HL-60 (cell line): ENCODE results near the gene IMP4.

ENCODE experiments used
- GABPA ChIP-seq: IDR thresholded peaks from 2 replicates; pipeline ENCODE4 v1.6.1; 2012; ENCODE audit warnings: low read depth
- TF ChIP-seq, protein P1 (sequence below): IDR thresholded peaks from one replicate; pipeline ENCODE4 v1.5.1; 2011; ENCODE audit warnings: low read length, control low read depth, inconsistent platforms; ENCODE audit not compliant: insufficient read depth

DNA sequence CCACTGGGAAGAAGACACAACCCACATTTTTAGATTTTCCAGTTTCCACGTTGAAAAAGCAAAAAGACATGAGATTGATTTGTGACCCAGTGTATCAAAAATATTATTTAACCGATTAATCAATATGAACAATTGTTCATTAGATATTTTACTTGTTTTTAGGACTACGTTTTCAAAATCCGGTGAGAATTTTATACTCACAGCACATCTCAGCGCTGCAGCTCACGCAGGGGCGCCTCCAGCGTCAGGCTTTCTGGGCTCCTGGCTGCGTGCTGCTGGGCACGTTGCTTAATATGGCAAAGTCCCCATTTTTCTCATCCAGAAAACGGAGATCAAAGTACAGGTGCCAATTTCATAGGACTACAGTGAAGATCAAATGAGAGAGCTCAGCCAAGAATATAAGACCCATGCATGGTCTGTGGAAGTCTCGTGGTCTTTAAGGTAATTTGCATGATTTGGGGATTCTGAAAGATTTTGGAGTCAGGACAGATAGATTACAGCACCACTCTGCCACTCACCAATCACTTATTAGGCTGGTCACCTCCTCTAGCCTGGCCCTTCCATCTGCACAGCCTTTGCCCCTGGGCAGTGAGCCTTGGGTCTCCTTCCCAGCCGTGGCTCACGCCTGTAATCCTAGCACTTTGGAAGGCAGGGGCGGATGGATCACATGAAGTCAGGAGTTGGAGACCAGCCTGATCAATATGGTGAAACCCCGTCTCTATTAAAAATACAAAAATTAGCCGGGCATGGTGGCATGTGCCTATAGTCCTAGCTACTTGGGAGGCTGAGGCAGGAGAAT is 49.4 kb downstream of the IMP4 start:
- TF ChIP-seq, protein P1, sequence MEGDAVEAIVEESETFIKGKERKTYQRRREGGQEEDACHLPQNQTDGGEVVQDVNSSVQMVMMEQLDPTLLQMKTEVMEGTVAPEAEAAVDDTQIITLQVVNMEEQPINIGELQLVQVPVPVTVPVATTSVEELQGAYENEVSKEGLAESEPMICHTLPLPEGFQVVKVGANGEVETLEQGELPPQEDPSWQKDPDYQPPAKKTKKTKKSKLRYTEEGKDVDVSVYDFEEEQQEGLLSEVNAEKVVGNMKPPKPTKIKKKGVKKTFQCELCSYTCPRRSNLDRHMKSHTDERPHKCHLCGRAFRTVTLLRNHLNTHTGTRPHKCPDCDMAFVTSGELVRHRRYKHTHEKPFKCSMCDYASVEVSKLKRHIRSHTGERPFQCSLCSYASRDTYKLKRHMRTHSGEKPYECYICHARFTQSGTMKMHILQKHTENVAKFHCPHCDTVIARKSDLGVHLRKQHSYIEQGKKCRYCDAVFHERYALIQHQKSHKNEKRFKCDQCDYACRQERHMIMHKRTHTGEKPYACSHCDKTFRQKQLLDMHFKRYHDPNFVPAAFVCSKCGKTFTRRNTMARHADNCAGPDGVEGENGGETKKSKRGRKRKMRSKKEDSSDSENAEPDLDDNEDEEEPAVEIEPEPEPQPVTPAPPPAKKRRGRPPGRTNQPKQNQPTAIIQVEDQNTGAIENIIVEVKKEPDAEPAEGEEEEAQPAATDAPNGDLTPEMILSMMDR = no peak
- no peak for TF ChIP-seq GABPA
